ENCODE measurements around the gene PLA2G15.
"Not testable (repeated sequence)": the region's sequence is repeated elsewhere in the genome, so short reads cannot be mapped to it uniquely, and the experiment has no call there.

PLA2G15 gene

GRCh38 chr16:68279726-68280558 is 34.8 kb downstream of the PLA2G15 start:
- no peak for DNase-seq (ENCODE audit: low read depth)

- no peak for DNase-seq (ENCODE audit: low read depth)
Observed at GRCh38 chr16:68281368-68282063, 36.3 kb downstream of the PLA2G15 start.

- DNase-seq (ENCODE audit: low read depth), result no peak
Observed at GRCh38 chr16:68282064-68282452, 36.9 kb downstream of the PLA2G15 start.

GRCh38 chr16:68283346-68283745 is 38.2 kb downstream of the PLA2G15 start:
- DNase-seq (ENCODE audit: low read depth), result no peak

GRCh38 chr16:68283801-68284598 is 38.8 kb downstream of the PLA2G15 start:
- DNase-seq (ENCODE audit: low read depth), result no peak

- DNase-seq (ENCODE audit: low read depth), result no peak
Observed at GRCh38 chr16:68284847-68285246, 39.7 kb downstream of the PLA2G15 start.

GRCh38 chr16:68285683-68286082 is 40.5 kb downstream of the PLA2G15 start:
- DNase-seq (ENCODE audit: low read depth), result no peak

GRCh38 chr16:68286153-68287074 is 41.2 kb downstream of the PLA2G15 start:
- no peak for DNase-seq (ENCODE audit: low read depth)

- no peak for DNase-seq (ENCODE audit: low read depth)
Observed at GRCh38 chr16:68287276-68288251, 42.4 kb downstream of the PLA2G15 start.

GRCh38 chr16:68288252-68288650 is 43.1 kb downstream of the PLA2G15 start:
- no peak for DNase-seq (ENCODE audit: low read depth)

GRCh38 chr16:68288796-68289195 is 43.6 kb downstream of the PLA2G15 start:
- DNase-seq (ENCODE audit: low read depth), result not testable (repeated sequence)

GRCh38 chr16:68289202-68289601 is 44.0 kb downstream of the PLA2G15 start:
- DNase-seq (ENCODE audit: low read depth), result no peak

GRCh38 chr16:68289621-68290329 is 44.6 kb downstream of the PLA2G15 start:
- no peak for DNase-seq (ENCODE audit: low read depth)

- no peak for DNase-seq (ENCODE audit: low read depth)
Observed at GRCh38 chr16:68290450-68290849, 45.3 kb downstream of the PLA2G15 start.

- no peak for DNase-seq (ENCODE audit: low read depth)
Observed at GRCh38 chr16:68291227-68291626, 46.1 kb downstream of the PLA2G15 start.

GRCh38 chr16:68292425-68292824 is 47.3 kb downstream of the PLA2G15 start:
- DNase-seq (ENCODE audit: low read depth), result no peak

- no peak for DNase-seq (ENCODE audit: low read depth)
Observed at GRCh38 chr16:68296291-68296690, 51.1 kb downstream of the PLA2G15 start.

GRCh38 chr16:68296693-68297092 is 51.5 kb downstream of the PLA2G15 start:
- DNase-seq (ENCODE audit: low read depth), result no peak

- no peak for DNase-seq (ENCODE audit: low read depth)
Observed at GRCh38 chr16:68297908-68298307, 52.7 kb downstream of the PLA2G15 start.

- no peak for DNase-seq (ENCODE audit: low read depth)
Observed at GRCh38 chr16:68298312-68298711, 53.1 kb downstream of the PLA2G15 start.
